Endothelial cell of umbilical vein (primary cell): ENCODE data around the gene PRRX1. TPM values are rescaled to one million over a fixed set of nuclear protein-coding genes. Genes with fewer than 3 reads are reported as not detected.

Experiments
- BruUV-seq: library from RNA; stranded (reverse); fragments of 400-500 nt; replicated peaks from 2 replicates; lab custom pipeline; 2021; lab: Mats Ljungman, UMichigan
- CTCF ChIA-PET: fragments of 300-600, 350-600 bp; sonication (Branson Sonifier 250); formaldehyde crosslinking; loops from one replicate; lab custom pipeline; 2021; ENCODE audit warnings: antibody characterized with exemption, inconsistent platforms; lab: Charles Lee
- POLR2A ChIA-PET: fragments of 300-600, 350-600 bp; sonication (Branson Sonifier 250); formaldehyde crosslinking; loops from one replicate; lab custom pipeline; 2021; ENCODE audit warnings: antibody characterized with exemption, inconsistent platforms; lab: Charles Lee
- DNase-seq: peaks from one replicate; pipeline ENCODE4 v3.0.0-alpha.2; 2011; ENCODE audit warnings: low read depth, low spot score
- FAIRE-seq: peaks from 2 replicates; lab custom pipeline; 2011; peaks lifted over from hg19 to GRCh38; lab: Jason Lieb, UNC
- H2AFZ ChIP-seq: 2 replicates; pipeline ENCODE4 v1.6.0; 2012; ENCODE audit warnings: low read depth, low read length, control low read depth, inconsistent platforms
- H3K27ac ChIP-seq: 2 replicates; pipeline ENCODE4 v1.5.1; 2011; ENCODE audit warnings: low read depth, mild to moderate bottlenecking, control low read depth, low read length, moderate library complexity; ENCODE audit not compliant: insufficient read depth
- H3K27me3 ChIP-seq, 2 experiments: 2 replicates each; pipeline versions ENCODE4 v1.6.0 to v1.6.1; 2011; ENCODE audit warnings: low read length in 2 of 2, mixed read lengths in 1 of 2; ENCODE audit not compliant: control insufficient read depth in 2 of 2, insufficient read depth in 2 of 2
- H3K36me3 ChIP-seq, 2 experiments: 2 replicates in 1 of 2; 3 replicates in 1 of 2; pipeline ENCODE4 v1.5.1; 2011; ENCODE audit warnings: low read length in 2 of 2, mild to moderate bottlenecking in 1 of 2, moderate library complexity in 1 of 2; ENCODE audit not compliant: control insufficient read depth in 2 of 2, insufficient read depth in 2 of 2; ENCODE audit errors: extremely low read depth in 1 of 2
- H3K4me1 ChIP-seq: 3 replicates; pipeline ENCODE4 v1.5.1; 2011; ENCODE audit warnings: mild to moderate bottlenecking, low read length; ENCODE audit not compliant: control insufficient read depth, insufficient read depth; ENCODE audit errors: extremely low read depth
- H3K4me2 ChIP-seq: 2 replicates; pipeline ENCODE4 v1.6.1; 2011; ENCODE audit warnings: low read length, control low read depth, mixed read lengths; ENCODE audit not compliant: insufficient read depth
- H3K4me3 ChIP-seq, 3 experiments: fragments of 200-600 bp in 1 of 3; sonication (generic), shearing (Covaris generic) in 1 of 3; replicated peaks in 1 of 3; 2 replicates each; pipeline ENCODE4 v1.5.1; 2011 to 2016; ENCODE audit warnings: control low read depth in 3 of 3, low read length in 3 of 3, mild to moderate bottlenecking in 2 of 3, inconsistent platforms in 1 of 3, low read depth in 1 of 3, moderate library complexity in 1 of 3; ENCODE audit not compliant: insufficient read depth in 1 of 3
- H3K79me2 ChIP-seq: 2 replicates; pipeline ENCODE4 v1.6.0; 2012; ENCODE audit warnings: low read length, inconsistent platforms; ENCODE audit not compliant: control insufficient read depth, insufficient read depth
- H3K9ac ChIP-seq: replicated peaks from 2 replicates; pipeline ENCODE3; 2011; ENCODE audit warnings: low read length, control low read depth; ENCODE audit not compliant: insufficient read depth; ENCODE audit errors: extremely low read depth
- H3K9me1 ChIP-seq: replicated peaks from 3 replicates; pipeline ENCODE4 v1.6.0; 2011; ENCODE audit warnings: mild to moderate bottlenecking, low read length; ENCODE audit not compliant: control insufficient read depth, insufficient read depth; ENCODE audit errors: extremely low read depth
- H3K9me3 ChIP-seq: replicated peaks from 2 replicates; pipeline ENCODE4 v1.5.1; 2012; ENCODE audit warnings: low read length, inconsistent platforms; ENCODE audit not compliant: control insufficient read depth, insufficient read depth
- H4K20me1 ChIP-seq: replicated peaks from 2 replicates; pipeline ENCODE3; 2011; ENCODE audit warnings: mild to moderate bottlenecking, low read length; ENCODE audit not compliant: control insufficient read depth, insufficient read depth; ENCODE audit errors: extremely low read depth
- CTCF ChIP-seq, 2 donors: IDR thresholded peaks; 1 replicate in 1 of 2; 2 replicates in 1 of 2; pipeline ENCODE4 v1.5.1; 2011; ENCODE audit warnings: low read length in 2 of 2, mild to moderate bottlenecking in 2 of 2, moderate library complexity in 2 of 2, control low read depth in 1 of 2, inconsistent platforms in 1 of 2, low read depth in 1 of 2; ENCODE audit not compliant: insufficient read depth in 1 of 2; ENCODE audit errors: extremely low read depth in 1 of 2
- EZH2 ChIP-seq: IDR thresholded peaks from 2 replicates; pipeline ENCODE4 v1.6.1; 2012; ENCODE audit warnings: borderline replicate concordance, low read depth, mild to moderate bottlenecking, moderate library complexity, low read length, inconsistent platforms; ENCODE audit not compliant: severe bottlenecking
- FOS ChIP-seq: IDR thresholded peaks from 2 replicates; pipeline ENCODE4 v1.6.1; 2011; ENCODE audit warnings: mild to moderate bottlenecking, low read length, moderate library complexity, borderline replicate concordance; ENCODE audit not compliant: insufficient read depth
- GATA2 ChIP-seq: IDR thresholded peaks from 2 replicates; pipeline ENCODE4 v1.7.0; 2011; ENCODE audit warnings: low read depth, mild to moderate bottlenecking, moderate library complexity, mixed read lengths, low read length; ENCODE audit not compliant: insufficient read length, insufficient read depth
- JUN ChIP-seq: IDR thresholded peaks from 2 replicates; pipeline ENCODE4 v1.6.1; 2011; ENCODE audit warnings: borderline replicate concordance, low read depth; ENCODE audit not compliant: insufficient read length, insufficient read depth
- MAX ChIP-seq: IDR thresholded peaks from 2 replicates; pipeline ENCODE4 v1.6.1; 2011; ENCODE audit not compliant: insufficient read depth, insufficient read length
- MYC ChIP-seq: IDR thresholded peaks from one replicate; pipeline ENCODE4 v1.6.1; 2011; ENCODE audit warnings: mild to moderate bottlenecking, low read depth, low read length
- POLR2A ChIP-seq: IDR thresholded peaks from 2 replicates; pipeline ENCODE4 v1.6.1; 2012; ENCODE audit warnings: low read depth, mild to moderate bottlenecking, control low read depth, low read length
- POLR2AphosphoS5 ChIP-seq: IDR thresholded peaks from 2 replicates; pipeline ENCODE4 v1.6.1; 2012; ENCODE audit warnings: low read depth, mild to moderate bottlenecking, control low read depth, low read length, moderate library complexity; ENCODE audit not compliant: insufficient read depth
- dilution Hi-C: fragments of 300-500 bp; cut with MboI; formaldehyde crosslinking; loops from one replicate; pipeline ENCODE4 v1.15.0; 2019; ENCODE audit warnings: low sequenced_read_pairs; ENCODE audit not compliant: extremely low pct_ligation_motif_present
- intact Hi-C: fragments of 100-400 bp; cut with micrococcal nuclease; formaldehyde crosslinking; loops from one replicate; pipeline ENCODE4 v1.10.0; 2022
- polyA plus RNA-seq, 4 experiments: library from polyadenylated mRNA; depleted of rRNA in 3 of 4; stranded (reverse) in 3 of 4; unstranded in 1 of 4; fragments of >200 nt; gene quantifications; 2 replicates each; pipeline versions ENCODE4 v1.2.1 to v1.2.3, GENCODE V29; 2011 to 2012; ENCODE audit warnings: missing spikeins in 1 of 4
- total RNA-seq: library from RNA; stranded (reverse); gene quantifications from 2 replicates; pipeline ENCODE4 v1.2.3, GENCODE V29; 2021

Gene PRRX1
- total and polyA plus RNA-seq, 2 donors (not counting 3 experiments of a cell fraction or from before 2014, with no cell fraction given): 0.03 TPM; not detected in 1

- Histone ChIP-seq H3K9me3 (no peaks in the 10 kb centered on the region), H3K27me3 (peaks cover 50 to 53% of the 10 kb centered on the region in 2 experiments), H3K9me1 (no peaks in the 10 kb centered on the region), H3K36me3 (no peaks in the 10 kb centered on the region), H2AFZ (no peak overlapping the region), H3K27ac (no peak overlapping the region), H3K4me3 (no peak overlapping the region), H3K4me1 (peaks cover 17% of the 10 kb centered on the region), H3K79me2 (no peaks in the 10 kb centered on the region), H4K20me1 (no peaks in the 10 kb centered on the region), H3K9ac (no peak overlapping the region), H3K4me2 (no peak overlapping the region)
- POLR2A ChIA-PET: no interaction called here
- no peak for FAIRE-seq
- intact Hi-C loops: loop anchor here (1.0 to 10.0 kb wide), 4 partner anchors 231 to 736 kb away; partner anchors contain the start of gene KIFAP3
- BruUV-seq: no TSS peak
- dilution Hi-C loops: no loop called here
- no peak for DNase-seq
- TF ChIP-seq MYC (no peak), POLR2A (no peak), CTCF (IDR thresholded peaks at IDR 0.05; ENCODE audit: extremely low read depth in 1 of 2, insufficient read depth in 1 of 2, low read depth in 1 of 2, low read length in 2 of 2) (no peak), FOS (no peak), EZH2 (no peak), GATA2 (no peak), JUN (no peak), MAX (no peak), POLR2AphosphoS5 (no peak)
- CTCF ChIA-PET: interaction anchor here (1.2 to 1.4 kb wide), 3 partner anchors 24 to 761 kb away, joined by 3 to 4 read pairs (median 3); no protein-coding TSS in a partner anchor
Measured at GRCh38 chr1:170665629-170666028, 1.7 kb downstream of the PRRX1 start.
